Keratinocyte (primary cell): ENCODE results near the gene CAVIN1. TPM values are rescaled to one million over a fixed set of nuclear protein-coding genes. Genes with fewer than 3 reads are reported as not detected.

Experiments
- DNase-seq: peaks from one replicate; pipeline ENCODE4 v3.0.0-alpha.2; 2011; ENCODE audit warnings: low read depth, missing footprints, low spot score
- FAIRE-seq: peaks from 2 replicates; lab custom pipeline; 2011; peaks lifted over from hg19 to GRCh38; lab: Jason Lieb, UNC
- H2AFZ ChIP-seq: 2 replicates; pipeline ENCODE4 v1.6.0; 2012; ENCODE audit warnings: low read length, control low read depth, inconsistent platforms; ENCODE audit not compliant: control insufficient read depth
- H3K27ac ChIP-seq: 2 replicates; pipeline ENCODE4 v1.5.1; 2011; ENCODE audit warnings: low read length; ENCODE audit not compliant: control insufficient read depth, insufficient read depth
- H3K27me3 ChIP-seq: 3 replicates; pipeline ENCODE4 v1.6.0; 2011; ENCODE audit warnings: low read length; ENCODE audit not compliant: control insufficient read depth, insufficient read depth; ENCODE audit errors: extremely low read depth
- H3K36me3 ChIP-seq, 2 experiments: 2 replicates in 1 of 2; 3 replicates in 1 of 2; pipeline ENCODE4 v1.5.1; 2011; ENCODE audit warnings: low read length in 2 of 2, mild to moderate bottlenecking in 1 of 2; ENCODE audit not compliant: control insufficient read depth in 2 of 2, insufficient read depth in 2 of 2; ENCODE audit errors: extremely low read depth in 1 of 2
- H3K4me1 ChIP-seq: 3 replicates; pipeline ENCODE4 v1.5.1; 2011; ENCODE audit warnings: low read length; ENCODE audit not compliant: control insufficient read depth, insufficient read depth; ENCODE audit errors: extremely low read depth
- H3K4me2 ChIP-seq: 3 replicates; pipeline ENCODE4 v1.6.0; 2011; ENCODE audit warnings: low read depth, low read length; ENCODE audit not compliant: control insufficient read depth, insufficient read depth; ENCODE audit errors: extremely low read depth
- H3K4me3 ChIP-seq, 3 experiments: fragments of 200-600 bp in 1 of 3; sonication (generic) in 1 of 3; 2 replicates in 2 of 3; 3 replicates in 1 of 3; pipeline ENCODE4 v1.5.1; 2011 to 2016; ENCODE audit warnings: low read length in 3 of 3, mild to moderate bottlenecking in 3 of 3, control low read depth in 2 of 3, inconsistent platforms in 1 of 3, low read depth in 1 of 3, mixed read lengths in 1 of 3, mixed run types in 1 of 3, moderate library complexity in 1 of 3; ENCODE audit not compliant: control insufficient read depth in 2 of 3, insufficient read depth in 2 of 3; ENCODE audit errors: extremely low read depth in 1 of 3
- H3K79me2 ChIP-seq: 2 replicates; pipeline ENCODE4 v1.6.0; 2012; ENCODE audit warnings: low read length; ENCODE audit not compliant: control insufficient read depth, insufficient read depth
- H3K9ac ChIP-seq: 3 replicates; pipeline ENCODE4 v1.6.0; 2011; ENCODE audit warnings: low read length; ENCODE audit not compliant: control insufficient read depth, insufficient read depth; ENCODE audit errors: extremely low read depth
- H3K9me1 ChIP-seq: 3 replicates; pipeline ENCODE4 v1.6.0; 2011; ENCODE audit warnings: low read length; ENCODE audit not compliant: control insufficient read depth, insufficient read depth; ENCODE audit errors: extremely low read depth
- H3K9me3 ChIP-seq: 2 replicates; pipeline ENCODE4 v1.5.1; 2012; ENCODE audit warnings: low read depth, low read length; ENCODE audit not compliant: control insufficient read depth
- H4K20me1 ChIP-seq: 3 replicates; pipeline ENCODE4 v1.6.0; 2011; ENCODE audit warnings: low read length; ENCODE audit not compliant: control insufficient read depth, insufficient read depth; ENCODE audit errors: extremely low read depth
- CTCF ChIP-seq, 3 experiments: IDR thresholded peaks in 1 of 3; conservative IDR thresholded peaks in 1 of 3; optimal IDR thresholded peaks in 1 of 3; 2 replicates in 2 of 3; 3 replicates in 1 of 3; pipeline versions ENCODE3 to v1.5.1; 2011; ENCODE audit warnings: low read length in 3 of 3, mild to moderate bottlenecking in 3 of 3, moderate library complexity in 2 of 3, control low read depth in 1 of 3, inconsistent platforms in 1 of 3; ENCODE audit not compliant: insufficient read depth in 2 of 3; ENCODE audit errors: extremely low read depth in 1 of 3
- EZH2 ChIP-seq: IDR thresholded peaks from one replicate; pipeline ENCODE4 v1.6.1; 2012; ENCODE audit warnings: inconsistent platforms, mild to moderate bottlenecking, low read length, moderate library complexity
- dilution Hi-C: fragments of 300-500 bp; cut with MboI; formaldehyde crosslinking; loops from one replicate; pipeline ENCODE4 v1.7.0; 2020; ENCODE audit warnings: low sequenced_read_pairs; ENCODE audit not compliant: extremely low pct_ligation_motif_present
- polyA plus RNA-seq, 5 experiments: library from polyadenylated mRNA; depleted of rRNA in 3 of 5; stranded (reverse) in 3 of 5; stranded (forward) in 1 of 5; unstranded in 1 of 5; fragments of >200 nt; gene quantifications; 1 replicate in 1 of 5; 2 replicates in 3 of 5; 3 replicates in 1 of 5; pipeline versions ENCODE4 v1.2.1 to v1.2.3, GENCODE V29; 2011 to 2012; ENCODE audit warnings: missing spikeins in 2 of 5, low read depth in 1 of 5, low replicate concordance in 1 of 5

The CAVIN1 gene
- polyA plus RNA-seq, 1 donor (not counting 4 experiments of a cell fraction or from before 2014, with no cell fraction given) = 172 TPM

- peaks cover 5% of the 10 kb centered on the region for H3K79me2 ChIP-seq
- FAIRE-seq = peak; percentile 29
- H3K9me1 ChIP-seq = peaks cover 2% of the 10 kb centered on the region
- H3K4me1 ChIP-seq = peaks cover 34% of the 10 kb centered on the region
- dilution Hi-C loops = no loop called here
- H3K27me3 ChIP-seq = no peaks in the 10 kb centered on the region
- H3K27ac ChIP-seq = no peak overlapping the region
- H3K36me3 ChIP-seq = peaks cover 0 to 4% of the 10 kb centered on the region in 2 experiments
- H4K20me1 ChIP-seq = peaks cover 4% of the 10 kb centered on the region
- DNase-seq = no peak
- no peaks in the 10 kb centered on the region for H3K9me3 ChIP-seq
- H3K4me2 ChIP-seq = peak overlapping the region; percentile 97
- TF ChIP-seq EZH2 (no peak), CTCF (optimal IDR thresholded peaks at IDR 0.05 in 1 of 3, IDR thresholded peaks at IDR 0.05 in 1 of 3, conservative IDR thresholded peaks at IDR 0.05 in 1 of 3; ENCODE audit: extremely low read depth in 1 of 3, insufficient read depth in 2 of 3, low read length in 3 of 3) (no peak)
- H3K9ac ChIP-seq = no peak overlapping the region
- peak overlapping the region; percentile 85 to 95 (median 91) for H3K4me3 ChIP-seq
- H2AFZ ChIP-seq = no peak overlapping the region
Measured at GRCh38 chr17:42459801-42460281, 36.8 kb upstream of the CAVIN1 start.

- DNase-seq = no peak
Measured at GRCh38 chr17:42459256-42459800, 36.3 kb upstream of the CAVIN1 start.

More at GRCh38 chr17:42459256-42459800, 36.3 kb upstream of the CAVIN1 start:
- peak; percentile 46 to 75 (median 48) for TF ChIP-seq CTCF (optimal IDR thresholded peaks at IDR 0.05 in 1 of 3, IDR thresholded peaks at IDR 0.05 in 1 of 3, conservative IDR thresholded peaks at IDR 0.05 in 1 of 3; ENCODE audit: extremely low read depth in 1 of 3, insufficient read depth in 2 of 3, low read length in 3 of 3)
- TF ChIP-seq EZH2 = no peak
- dilution Hi-C loops = no loop called here
- no peak for FAIRE-seq
- H3K36me3 ChIP-seq = peaks cover 0 to 4% of the 10 kb centered on the region in 2 experiments
- H2AFZ ChIP-seq = peak overlapping the region; percentile 72
- peaks cover 5% of the 10 kb centered on the region for H3K79me2 ChIP-seq
- H3K4me3 ChIP-seq = peak overlapping the region; percentile 85 to 95 (median 91)
- H3K9me3 ChIP-seq = no peaks in the 10 kb centered on the region
- H3K4me2 ChIP-seq = peak overlapping the region; percentile 97
- H3K9ac ChIP-seq = peak overlapping the region; percentile 75
- H3K27ac ChIP-seq = peak overlapping the region; percentile 69
- peaks cover 4% of the 10 kb centered on the region for H4K20me1 ChIP-seq
- no peaks in the 10 kb centered on the region for H3K27me3 ChIP-seq
- peaks cover 2% of the 10 kb centered on the region for H3K9me1 ChIP-seq
- peaks cover 34% of the 10 kb centered on the region for H3K4me1 ChIP-seq
